K562 (cell line): ENCODE results near the gene C12orf60. TPM values are rescaled to one million over a fixed set of nuclear protein-coding genes. Genes with fewer than 3 reads are reported as not detected.

Experiments
- ATAC-seq: fragments of 200-7000 bp; cut with Tn5 transposase; 3 replicates; pipeline ENCODE4 v1.9.1; 2020; ENCODE audit warnings: moderate library complexity
- BruUV-seq: library from RNA; stranded (reverse); fragments of 400-500 nt; replicated peaks from 2 replicates; lab custom pipeline; 2021; lab: Mats Ljungman, UMichigan
- CTCF ChIA-PET: fragments of 300-600 bp; formaldehyde crosslinking; extraction: SDS; loops from one replicate; lab custom pipeline; 2021; ENCODE audit warnings: low intra/inter-chr PET ratio; lab: Yijun Ruan, JAX
- POLR2A ChIA-PET: fragments of 300-600, 350-650 bp; sonication (Branson Sonifier 250); formaldehyde crosslinking; extraction: SDS; loops from one replicate; lab custom pipeline; 2021; ENCODE audit warnings: antibody characterized with exemption, inconsistent platforms; lab: Yijun Ruan, JAX
- DNase-seq, 4 experiments: peaks; one replicate each; pipeline versions ENCODE4 v3.0.0 to v3.0.0-alpha.2; 2011 to 2018; ENCODE audit warnings: low spot score in 3 of 4, mixed read lengths in 3 of 4; ENCODE audit errors: extremely low read depth in 1 of 4
- FAIRE-seq: peaks from 2 replicates; lab custom pipeline; 2011; peaks lifted over from hg19 to GRCh38; lab: Jason Lieb, UNC
- H2AFZ ChIP-seq: 2 replicates; pipeline ENCODE4 v1.6.0; 2011; ENCODE audit warnings: low read depth, low read length, control low read depth, inconsistent platforms
- H3K27ac ChIP-seq: fragments of 200-600 bp; 3 replicates; pipeline ENCODE4 v1.8.0; 2011; ENCODE audit warnings: low read depth, mild to moderate bottlenecking, control low read depth, inconsistent platforms, low read length, moderate library complexity, mixed read lengths; ENCODE audit errors: extremely low read depth
- H3K27me3 ChIP-seq, 2 experiments: fragments of 300-600 bp in 1 of 2; 2 replicates in 1 of 2; 3 replicates in 1 of 2; pipeline versions ENCODE4 v1.6.0 to v1.8.0; 2011; ENCODE audit warnings: inconsistent platforms in 2 of 2, low read length in 2 of 2, mild to moderate bottlenecking in 1 of 2, mixed read lengths in 1 of 2, moderate library complexity in 1 of 2; ENCODE audit not compliant: control insufficient read depth in 2 of 2, insufficient read depth in 2 of 2
- H3K36me3 ChIP-seq: fragments of 300-600 bp; 3 replicates; pipeline ENCODE4 v1.8.0; 2011; ENCODE audit warnings: mild to moderate bottlenecking, low read length, inconsistent platforms; ENCODE audit not compliant: control insufficient read depth, insufficient read depth
- H3K4me1 ChIP-seq, 2 experiments: fragments of 200-600 bp in 1 of 2; replicated peaks in 1 of 2; 2 replicates in 1 of 2; 3 replicates in 1 of 2; pipeline versions ENCODE4 v1.5.1 to v1.8.0; 2011; ENCODE audit warnings: inconsistent platforms in 2 of 2, low read length in 2 of 2, mild to moderate bottlenecking in 1 of 2, mixed read lengths in 1 of 2, moderate library complexity in 1 of 2; ENCODE audit not compliant: control insufficient read depth in 2 of 2, insufficient read depth in 2 of 2
- H3K4me2 ChIP-seq: 2 replicates; pipeline ENCODE4 v1.6.1; 2011; ENCODE audit warnings: low read length, control low read depth, inconsistent platforms, mixed read lengths; ENCODE audit not compliant: insufficient read depth
- H3K4me3 ChIP-seq: fragments of 200-600 bp; sonication (generic), shearing (Covaris generic); 2 replicates; pipeline ENCODE4 v1.5.1; 2016; ENCODE audit warnings: control low read depth, inconsistent platforms
- H3K79me2 ChIP-seq: fragments of 200-600 bp; 3 replicates; pipeline ENCODE4 v1.8.0; 2011; ENCODE audit warnings: low read length, inconsistent platforms; ENCODE audit not compliant: control insufficient read depth, insufficient read depth
- H3K9ac ChIP-seq, 2 experiments: 2 replicates each; pipeline versions ENCODE4 v1.6.0 to v1.6.1; 2011; ENCODE audit warnings: low read depth in 2 of 2, low read length in 2 of 2, control low read depth in 1 of 2, inconsistent platforms in 1 of 2, mild to moderate bottlenecking in 1 of 2, mixed read lengths in 1 of 2; ENCODE audit not compliant: insufficient read depth in 1 of 2
- H3K9me1 ChIP-seq: one replicate; pipeline ENCODE4 v1.6.0; 2011; ENCODE audit warnings: inconsistent platforms, mild to moderate bottlenecking, low read length, moderate library complexity; ENCODE audit not compliant: control insufficient read depth, insufficient read depth
- H3K9me3 ChIP-seq: replicated peaks from 2 replicates; pipeline ENCODE4 v1.5.1; 2011; ENCODE audit warnings: low read depth, low read length, inconsistent platforms; ENCODE audit not compliant: control insufficient read depth, insufficient read depth
- H4K20me1 ChIP-seq: replicated peaks from 2 replicates; pipeline ENCODE4 v1.6.1; 2011; ENCODE audit warnings: low read length, inconsistent platforms, mixed read lengths; ENCODE audit not compliant: control insufficient read depth, insufficient read depth
- CBFA2T2 ChIP-seq: fragments of 450-650 bp; conservative IDR thresholded peaks from 2 replicates; pipeline ENCODE4 v1.6.1; 2017; ENCODE audit warnings: mild to moderate bottlenecking
- CC2D1A ChIP-seq: fragments of 450-650 bp; IDR thresholded peaks from 2 replicates; pipeline ENCODE4 v1.6.1; 2017; ENCODE audit warnings: mild to moderate bottlenecking
- GABPA ChIP-seq: fragments of 200-800 bp; sonication (Bioruptor generic); conservative IDR thresholded peaks from 2 replicates; pipeline ENCODE4 v1.6.1; 2016; ENCODE audit warnings: low read depth, missing genetic modification characterization, missing compliant biosample characterization
- GTF3C2 ChIP-seq: IDR thresholded peaks from 3 replicates; pipeline ENCODE4 v1.6.1; 2011; ENCODE audit warnings: borderline replicate concordance, mild to moderate bottlenecking, moderate library complexity; ENCODE audit not compliant: insufficient read length; ENCODE audit errors: extremely low read depth
- STAT6 ChIP-seq: sonication (generic); formaldehyde crosslinking; IDR thresholded peaks from 2 replicates; pipeline ENCODE4 v1.8.1; 2023; ENCODE audit warnings: mild to moderate bottlenecking, missing genetic modification reagents
- YY1 ChIP-seq, 3 experiments: IDR thresholded peaks; 2 replicates each; pipeline ENCODE4 v1.6.1; 2011; ENCODE audit warnings: low read length in 2 of 3, mild to moderate bottlenecking in 2 of 3, moderate library complexity in 2 of 3, borderline replicate concordance in 1 of 3, control low read depth in 1 of 3, low read depth in 1 of 3; ENCODE audit not compliant: insufficient read depth in 3 of 3, insufficient replicate concordance in 2 of 3, control insufficient read depth in 1 of 3, insufficient read length in 1 of 3; ENCODE audit errors: extremely low read depth in 1 of 3
- ZBTB43 ChIP-seq: sonication (generic); formaldehyde crosslinking; IDR thresholded peaks from 2 replicates; pipeline ENCODE4 v1.8.0; 2023; ENCODE audit warnings: mild to moderate bottlenecking, missing genetic modification reagents
- WGBS: fragments of 100-300 bp; shearing (Covaris generic); methylation state at CpG from one replicate; pipeline ENCODE4 v1.1.6; 2016; ENCODE audit warnings: low coverage, mixed read lengths; ENCODE audit not compliant: insufficient coverage; ENCODE audit errors: missing lambda C conversion rate; 5-methylcytosine and 5-hydroxymethylcytosine counted together
- in situ Hi-C: fragments of 300-500 bp; cut with MboI; formaldehyde crosslinking; loops from 4 replicates; pipeline ENCODE4 v1.15.0; 2018; ENCODE audit warnings: inconsistent platforms, mixed read lengths
- intact Hi-C: fragments of 100-400 bp; cut with micrococcal nuclease; formaldehyde crosslinking; loops from 2 replicates; pipeline ENCODE4 v1.14.2; 2022
- polyA plus RNA-seq, 8 experiments: library from polyadenylated mRNA; depleted of rRNA in 4 of 8; stranded (reverse) in 5 of 8; unstranded in 3 of 8; fragments of >200 nt; fragmentation: Nextera tagmentation in 2 of 8; fragmentation: Illumina TruSeq in 1 of 8; extraction: Ambion mirVana in 2 of 8; extraction: Trizol in 1 of 8; gene quantifications; 2 replicates each; pipeline versions ENCODE4 v1.2.1 to v1.2.3, GENCODE V29; 2011 to 2014; ENCODE audit warnings: inconsistent platforms in 1 of 8, missing spikeins in 1 of 8
- total RNA-seq, 7 experiments: library from RNA; depleted of rRNA in 6 of 7; stranded (reverse); fragments of >200 nt in 6 of 7; fragmentation: Illumina TruSeq in 2 of 7; extraction: Trizol in 2 of 7; gene quantifications; 2 replicates each; pipeline versions ENCODE4 v1.2.1 to v1.2.3, GENCODE V29; 2011 to 2021; ENCODE audit warnings: low replicate concordance in 1 of 7

Gene C12orf60
- total and polyA plus RNA-seq, 9 of the 15 experiments (the other 6 are each of a cell fraction or from before 2014, with no cell fraction given), result 0.41 to 4.4 (median 2.5) TPM

GRCh38 chr12:14814014-14814413 lies 10.5 kb downstream of the C12orf60 start, which contains the start of gene SMCO3:
TSS of gene SMCO3 (minus strand) at chr12:14814182. CDS start at chr12:14806680, 7,502 bp downstream.
- ATAC-seq (no peak), DNase-seq (no peak), FAIRE-seq (no peak)
- Histone ChIP-seq H3K4me3 (no peak within 1 kb of the TSS), H3K4me1 (no peaks in the 10 kb centered on the region), H3K9me1 (no peaks in the 10 kb centered on the region), H3K27me3 (no peaks in the 10 kb centered on the region), H4K20me1 (no peaks in the 10 kb centered on the region), H2AFZ (no peak within 1 kb of the TSS), H3K9me3 (no peaks in the 10 kb centered on the region), H3K4me2 (no peak within 1 kb of the TSS), H3K9ac (no peak within 1 kb of the TSS), H3K79me2 (no peaks in the 10 kb centered on the region), H3K36me3 (no peaks in the 10 kb centered on the region), H3K27ac (no peak within 1 kb of the TSS)
- BruUV-seq, result no TSS peak
- WGBS, result 9% methylated on average over 3 of the region's 3 CpGs
- in situ Hi-C loops (loop anchor here (25.0 kb wide), 1 partner anchor 1073 kb away; the partner anchor contains the start of gene STRAP), intact Hi-C loops (loop anchor here (10.0 kb wide), 1 partner anchor 181 kb away; no protein-coding TSS in a partner anchor)
- ChIA-PET POLR2A (interaction anchor here (1.6 kb wide), 1 partner anchor 11 kb away, joined by 4 read pairs; the partner anchor contains the start of genes C12orf60 and WBP11), CTCF (no interaction called here)
- TF ChIP-seq CBFA2T2 (no peak), YY1 (IDR thresholded peaks at IDR 0.05; ENCODE audit: borderline replicate concordance in 1 of 3, control insufficient read depth in 1 of 3, extremely low read depth in 1 of 3, insufficient read depth in 3 of 3, insufficient read length in 1 of 3, insufficient replicate concordance in 2 of 3, low read depth in 1 of 3, low read length in 2 of 3) (no peak), GABPA (no peak), CC2D1A (no peak), STAT6 (CRISPR knock-in tag) (no peak), GTF3C2 (no peak), ZBTB43 (CRISPR knock-in tag) (no peak)
